ENCODE data around the gene NEGR1.

Gene NEGR1

GRCh38 chr1:71660411-71660810, 621.9 kb downstream of the NEGR1 start:
- no peak for DNase-seq

- DNase-seq: no peak
These were observed 624.3 kb downstream of the NEGR1 start for GRCh38 chr1:71657891-71658679.

- no peak for DNase-seq
These were observed 625.4 kb downstream of the NEGR1 start for GRCh38 chr1:71656902-71657301.

- DNase-seq: no peak
These were observed 626.7 kb downstream of the NEGR1 start for GRCh38 chr1:71655604-71656003.

GRCh38 chr1:71653952-71654351, 628.4 kb downstream of the NEGR1 start:
- DNase-seq: no peak

- DNase-seq: no peak
These were observed 631.1 kb downstream of the NEGR1 start for GRCh38 chr1:71651214-71651613.

GRCh38 chr1:71650119-71650518, 632.2 kb downstream of the NEGR1 start:
- DNase-seq: no peak

GRCh38 chr1:71649608-71650007, 632.7 kb downstream of the NEGR1 start:
- DNase-seq: no peak

GRCh38 chr1:71647513-71648300, 634.6 kb downstream of the NEGR1 start:
- no peak for DNase-seq

GRCh38 chr1:71645015-71645414, 637.3 kb downstream of the NEGR1 start:
- DNase-seq: no peak

GRCh38 chr1:71641903-71642302, 640.4 kb downstream of the NEGR1 start:
- DNase-seq: no peak

- DNase-seq: no peak
These were observed 641.3 kb downstream of the NEGR1 start for GRCh38 chr1:71640998-71641397.

GRCh38 chr1:71640116-71640515, 642.2 kb downstream of the NEGR1 start:
- DNase-seq: no peak

GRCh38 chr1:71638081-71638766, 644.1 kb downstream of the NEGR1 start:
- no peak for DNase-seq

GRCh38 chr1:71635568-71635967, 646.8 kb downstream of the NEGR1 start:
- DNase-seq: no peak

GRCh38 chr1:71634159-71634558, 648.2 kb downstream of the NEGR1 start:
- DNase-seq: no peak

- DNase-seq: no peak
These were observed 652.3 kb downstream of the NEGR1 start for GRCh38 chr1:71630073-71630472.

GRCh38 chr1:71625004-71625403, 657.3 kb downstream of the NEGR1 start:
- no peak for DNase-seq

- no peak for DNase-seq
These were observed 658.5 kb downstream of the NEGR1 start for GRCh38 chr1:71623888-71624287.

- no peak for DNase-seq
These were observed 660.6 kb downstream of the NEGR1 start for GRCh38 chr1:71621785-71622184.

GRCh38 chr1:71618766-71619530, 663.4 kb downstream of the NEGR1 start:
- no peak for DNase-seq

GRCh38 chr1:71618191-71618590, 664.1 kb downstream of the NEGR1 start:
- DNase-seq: no peak

- DNase-seq: no peak
These were observed 671.9 kb downstream of the NEGR1 start for GRCh38 chr1:71610476-71610875.
